Psoas muscle (tissue), 8 donors: ENCODE data around the gene FH. TPM values are rescaled to one million over a fixed set of nuclear protein-coding genes. Genes with fewer than 3 reads are reported as not detected.

Experiments
- ATAC-seq, 4 donors: fragments of 200-7000 bp; cut with Tn5 transposase; one replicate each; pipeline ENCODE4 v1.9.1; 2020; ENCODE audit warnings: moderate library complexity in 3 of 4, mild to moderate bottlenecking in 2 of 4
- DNase-seq, 2 donors: peaks; one replicate each; pipeline ENCODE4 v3.0.0-alpha.2; 2020
- H3K27ac ChIP-seq: fragments of 200-600 bp; one replicate; pipeline ENCODE4 v1.8.0; 2022
- H3K27me3 ChIP-seq, 3 donors: fragments of 200-600 bp in 1 of 3; one replicate each; pipeline versions ENCODE4 v1.6.1 to v1.8.0; 2013 to 2022; ENCODE audit warnings: low read length in 2 of 3, mild to moderate bottlenecking in 2 of 3, moderate library complexity in 1 of 3; ENCODE audit not compliant: insufficient read depth in 3 of 3
- H3K36me3 ChIP-seq, 2 donors: fragments of 200-600 bp in 1 of 2; one replicate each; pipeline versions ENCODE4 v1.6.1 to v1.8.0; 2013 to 2022; ENCODE audit warnings: low read depth in 1 of 2, mild to moderate bottlenecking in 1 of 2, moderate library complexity in 1 of 2; ENCODE audit not compliant: insufficient read depth in 1 of 2
- H3K4me1 ChIP-seq: fragments of 200-600 bp; one replicate; pipeline ENCODE4 v1.8.0; 2022
- H3K4me3 ChIP-seq: fragments of 200-600 bp; one replicate; pipeline ENCODE4 v1.8.0; 2022; ENCODE audit warnings: mild to moderate bottlenecking
- H3K9me3 ChIP-seq: fragments of 200-600 bp; one replicate; pipeline ENCODE4 v1.8.0; 2022
- CTCF ChIP-seq: fragments of 200-600 bp; IDR thresholded peaks from one replicate; pipeline ENCODE4 v1.8.0; 2022; ENCODE audit warnings: antibody characterized with exemption
- WGBS, 3 donors: extraction: QIAGEN DNeasy Blood & Tissue Kit; methylation state at CpG; one replicate each; pipeline versions ENCODE4 v1.1.6 to v1.1.7; 2013; 5-methylcytosine and 5-hydroxymethylcytosine counted together
- intact Hi-C, 2 donors: fragments of 100-400 bp; cut with DNase I; formaldehyde crosslinking; loops; one replicate each; pipeline versions ENCODE4 v1.11.0 to v1.14.2; 2022
- polyA plus RNA-seq, 3 donors: library from polyadenylated mRNA; stranded (reverse); fragments of 200-250 nt; gene quantifications; one replicate each; pipeline ENCODE4 v1.2.3, GENCODE V29; 2013
- total RNA-seq, 4 donors: library from RNA; stranded (reverse); fragmentation: NEBNext Ultra II Directional in 2 of 4; extraction: Animal tissue kit (Norgen Biotek cat#: 25700) in 2 of 4; gene quantifications; one replicate each; pipeline versions ENCODE4 v1.2.1 to v1.2.4, GENCODE V29; 2021 to 2023
- donor health status: healthy with polysubstance abuse.
- donor health status: DM: no; HTN: no; CAD: no; lungs with moderate emphysema.
- donor health status: Bipolar disorder and iron deficiency.
- donor health status: healthy.
- donor health status: DM: yes; HTN: yes; CAD: no.
- donor health status: DM: no; HTN: no; CAD: no.
- donor health status: DM: no; HTN: no; CAD: no.
- donor health status: DM: yes; HTN: yes; CAD: no.

Gene FH
- total and polyA plus RNA-seq, 7 donors, result 105 to 164 (median 124) TPM

DNA sequence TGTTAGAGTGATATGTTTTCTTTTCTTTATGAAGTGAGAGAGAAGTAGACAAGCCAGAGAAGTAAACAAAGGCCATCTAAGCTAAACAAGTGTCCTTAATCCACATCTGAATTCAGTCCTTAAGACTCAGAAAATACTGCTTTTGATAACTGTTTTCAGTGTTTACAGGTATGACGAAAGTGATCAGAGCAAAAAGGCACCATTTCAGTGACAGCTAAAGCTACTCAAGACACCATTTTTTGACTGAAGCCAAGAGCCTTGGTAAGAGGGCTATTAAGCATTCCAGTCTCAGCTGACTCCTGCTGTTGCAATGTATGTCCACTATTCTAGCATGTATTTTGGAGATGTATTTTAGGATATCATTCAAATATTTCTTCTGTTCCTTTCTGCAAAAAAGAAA, 16.7 kb upstream of the FH start:
- Histone ChIP-seq H3K27me3 (peaks cover 0 to 4% (median 3%) of the 10 kb centered on the region in 3 donors), H3K27ac (no peak overlapping the region), H3K4me3 (no peak overlapping the region), H3K9me3 (no peaks in the 10 kb centered on the region), H3K4me1 (no peaks in the 10 kb centered on the region), H3K36me3 (no peaks in the 10 kb centered on the region)
- no peak for DNase-seq
- WGBS, 3 donors, result 70 to 83% (median 83%) methylated on average over 1 of the region's 1 CpG
- intact Hi-C loops, result loop anchor here in 1 of 2 donors (10.0 kb wide), 1 partner anchor 308 kb away; the partner anchor contains the start of gene EXO1
- no peak for ATAC-seq
- TF ChIP-seq CTCF, result no peak

DNA sequence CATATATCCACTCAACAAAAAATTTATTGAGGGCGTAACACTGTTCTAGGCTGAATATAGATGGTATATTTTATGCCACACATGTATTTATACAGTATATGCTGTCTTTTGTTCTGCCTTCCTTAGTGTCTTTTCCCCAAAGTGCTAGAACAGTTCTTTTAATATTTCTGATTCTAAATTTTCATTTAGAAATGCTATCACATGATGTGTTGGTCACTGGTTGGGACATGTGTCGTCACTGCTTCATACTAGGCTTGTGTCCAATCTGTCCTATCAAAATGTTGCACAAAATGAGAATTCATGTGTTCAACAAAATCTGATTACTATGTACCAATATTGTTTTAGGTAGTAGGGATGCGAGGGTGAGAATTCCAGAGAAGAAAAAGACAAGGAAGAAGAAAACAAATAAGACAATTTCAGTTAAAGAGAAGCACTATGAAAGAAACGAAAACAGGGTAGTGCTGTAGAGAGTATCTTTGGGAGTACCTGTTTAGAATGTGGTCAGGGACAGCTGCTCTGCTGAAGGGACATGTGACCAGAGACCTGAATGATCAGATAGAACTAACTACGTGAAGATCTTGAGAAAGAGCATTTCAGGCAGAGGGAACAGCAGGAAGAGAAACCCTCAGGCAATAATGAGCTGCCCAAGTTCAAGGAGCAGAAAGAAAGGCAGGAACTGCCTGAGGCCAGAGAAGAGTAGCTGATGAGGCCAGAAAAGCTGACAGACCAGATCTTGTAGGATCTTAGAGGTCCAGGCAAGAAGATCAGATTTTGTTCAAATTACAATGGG, 14.0 kb upstream of the FH start:
- ATAC-seq (no peak), DNase-seq (no peak)
- H3K27ac ChIP-seq, result no peak overlapping the region
- no peaks in the 10 kb centered on the region for H3K9me3 ChIP-seq
- TF ChIP-seq CTCF, result no peak
- peaks cover 0 to 4% (median 3%) of the 10 kb centered on the region in 3 donors for H3K27me3 ChIP-seq
- no peak overlapping the region for H3K4me3 ChIP-seq
- H3K4me1 ChIP-seq, result no peaks in the 10 kb centered on the region
- 76 to 84% (median 76%) methylated on average over 5 of the region's 5 CpGs for WGBS, 3 donors
- no peaks in the 10 kb centered on the region for H3K36me3 ChIP-seq
- intact Hi-C loops, result loop anchor here in 1 of 2 donors (5.0 to 10.0 kb wide), 2 partner anchors 94 to 311 kb away; partner anchors contain the start of gene EXO1

DNA sequence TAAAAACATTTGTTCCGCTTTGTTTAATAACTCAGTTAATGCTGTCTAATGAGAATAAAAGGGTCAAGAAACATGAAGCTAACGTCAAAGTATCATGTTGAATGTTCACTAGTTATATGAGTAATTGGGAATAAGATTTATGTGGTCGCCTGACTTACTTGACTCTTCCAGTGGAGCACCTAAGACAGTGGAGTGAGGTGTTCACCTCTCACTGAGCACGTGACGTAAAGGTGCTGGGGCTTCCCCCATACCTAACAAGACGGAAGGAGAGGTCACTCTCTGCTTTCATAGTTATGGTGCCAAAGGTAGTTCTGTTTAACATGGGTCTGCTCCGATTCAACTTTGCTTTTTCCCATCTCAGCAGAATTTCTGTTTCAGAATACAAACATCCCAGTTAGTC, 13.3 kb upstream of the FH start:
- WGBS, 3 donors, result 88 to 90% (median 89%) methylated on average over 7 of the region's 7 CpGs
- intact Hi-C loops, result loop anchor here in 1 of 2 donors (5.0 to 10.0 kb wide), 2 partner anchors 94 to 312 kb away; partner anchors contain the start of gene EXO1
- no peak for TF ChIP-seq CTCF

GRCh38 chr1:241532162-241532531, 12.6 kb upstream of the FH start, which contains the start of gene KMO:
Gene KMO (plus strand): TSS chr1:241532378. CDS start chr1:241532445, 67 bp downstream.
- Histone ChIP-seq H3K4me3 (peak within 1 kb of the TSS; percentile 73), H3K36me3 (no peaks in the 10 kb centered on the region), H3K9me3 (no peaks in the 10 kb centered on the region), H3K27ac (peak within 1 kb of the TSS; percentile 38), H3K4me1 (no peaks in the 10 kb centered on the region), H3K27me3 (peaks cover 0 to 4% (median 3%) of the 10 kb centered on the region in 3 donors)
- ATAC-seq, result peak in 1 of 4 donors; percentile 54
- no peak for DNase-seq
- 5 to 6% (median 5%) methylated on average over 1 of the region's 1 CpG for WGBS, 3 donors
- intact Hi-C loops, result loop anchor here in 1 of 2 donors (5.0 to 10.0 kb wide), 2 partner anchors 95 to 313 kb away; partner anchors contain the start of gene EXO1
- TF ChIP-seq CTCF, result no peak

More for the DNA sequence above, 13.3 kb upstream of the FH start:
- ATAC-seq (no peak), DNase-seq (no peak)
- Histone ChIP-seq H3K36me3 (no peaks in the 10 kb centered on the region), H3K27ac (no peak overlapping the region), H3K27me3 (peaks cover 0 to 4% (median 3%) of the 10 kb centered on the region in 3 donors), H3K4me1 (no peaks in the 10 kb centered on the region), H3K9me3 (no peaks in the 10 kb centered on the region), H3K4me3 (no peak overlapping the region)
